SK-N-SH treated with all-trans-retinoic acid at 6 μM for 48 hours (cell line): Measurements from ENCODE around the gene MYL10.

Source experiments
- CSRNP3 ChIP-seq: fragments of 250-450 bp; sonication (Bioruptor Pico); IDR thresholded peaks from 2 replicates; pipeline ENCODE4 v1.5.1; 2021; ENCODE audit warnings: mild to moderate bottlenecking, moderate library complexity
- ESRRG ChIP-seq: fragments of 250-450 bp; sonication (Bioruptor Pico); IDR thresholded peaks from 2 replicates; pipeline ENCODE4 v1.6.1; 2021; ENCODE audit warnings: mild to moderate bottlenecking
- GLIS3 ChIP-seq: fragments of 250-450 bp; sonication (Bioruptor Pico); IDR thresholded peaks from 2 replicates; pipeline ENCODE4 v1.5.0; 2020; ENCODE audit warnings: mild to moderate bottlenecking, moderate library complexity
- OSR1 ChIP-seq: fragments of 250-450 bp; sonication (Bioruptor Pico); IDR thresholded peaks from 2 replicates; pipeline ENCODE4 v1.8.0; 2022; ENCODE audit warnings: moderate library complexity, mild to moderate bottlenecking, inconsistent platforms
- PATZ1 ChIP-seq: fragments of 250-450 bp; sonication (Bioruptor Pico); IDR thresholded peaks from 2 replicates; pipeline ENCODE4 v1.8.0; 2020; ENCODE audit warnings: mild to moderate bottlenecking, moderate library complexity, borderline replicate concordance
- PPARA ChIP-seq: fragments of 250-450 bp; sonication (Bioruptor Pico); IDR thresholded peaks from 2 replicates; pipeline ENCODE4 v1.5.0; 2020; ENCODE audit warnings: mild to moderate bottlenecking, borderline replicate concordance
- RARB ChIP-seq: fragments of 250-450 bp; sonication (Bioruptor Pico); IDR thresholded peaks from 2 replicates; pipeline ENCODE4 v1.8.0; 2021; ENCODE audit warnings: mild to moderate bottlenecking, moderate library complexity
- SNAI2 ChIP-seq: fragments of 250-450 bp; sonication (Bioruptor Pico); IDR thresholded peaks from 2 replicates; pipeline ENCODE4 v1.5.0; 2020; ENCODE audit warnings: mild to moderate bottlenecking, moderate library complexity
- TOX ChIP-seq: fragments of 250-450 bp; sonication (Bioruptor Pico); IDR thresholded peaks from 2 replicates; pipeline ENCODE4 v1.8.0; 2021; ENCODE audit warnings: mild to moderate bottlenecking, moderate library complexity, borderline replicate concordance
- ZNF70 ChIP-seq: fragments of 450-650 bp; formaldehyde crosslinking; IDR thresholded peaks from 2 replicates; pipeline ENCODE4 v1.5.0; 2020; ENCODE audit warnings: mild to moderate bottlenecking, moderate library complexity

- TF ChIP-seq ESRRG (no peak), RARB (CRISPR knock-in tag) (no peak), GLIS3 (CRISPR knock-in tag) (no peak), PATZ1 (CRISPR knock-in tag) (no peak), SNAI2 (no peak), CSRNP3 (CRISPR knock-in tag) (no peak), OSR1 (CRISPR knock-in tag) (no peak), TOX (CRISPR knock-in tag) (no peak), PPARA (CRISPR knock-in tag) (no peak), ZNF70 (CRISPR knock-in tag) (no peak)
These were observed 37.6 kb upstream of the MYL10 start for GRCh38 chr7:101666741-101667140.
